Neural progenitor cell (in vitro differentiated cells): ENCODE results near the gene TAGLN3. TPM values are rescaled to one million over a fixed set of nuclear protein-coding genes. Genes with fewer than 3 reads are reported as not detected.
A peak's percentile ranks its signal among the peaks of the same experiment; 100 is the strongest.

Source experiments
- DNase-seq: peaks from one replicate; pipeline ENCODE4 v3.0.0-alpha.2; 2016; ENCODE audit warnings: low spot score
- H2AFZ ChIP-seq: fragments of 200-600 bp; sonication (generic); replicated peaks from 2 replicates; pipeline ENCODE4 v1.6.1; 2016; ENCODE audit warnings: antibody characterized with exemption
- H3F3A ChIP-seq: fragments of 200-600 bp; sonication (generic); 2 replicates; pipeline ENCODE4 v1.6.1; 2016; ENCODE audit warnings: antibody characterized with exemption, low read depth
- H3K27ac ChIP-seq: fragments of 200-600 bp; sonication (generic); 2 replicates; pipeline ENCODE4 v1.5.1; 2016; ENCODE audit warnings: mild to moderate bottlenecking
- H3K27me3 ChIP-seq: fragments of 200-600 bp; sonication (generic); 2 replicates; pipeline ENCODE4 v1.6.1; 2016; ENCODE audit warnings: mild to moderate bottlenecking, moderate library complexity
- H3K36me3 ChIP-seq: fragments of 200-600 bp; sonication (generic); 2 replicates; pipeline ENCODE4 v1.5.1; 2016
- H3K4me1 ChIP-seq: fragments of 200-600 bp; sonication (generic); 2 replicates; pipeline ENCODE4 v1.6.1; 2016; ENCODE audit warnings: mixed run types
- H3K4me2 ChIP-seq: fragments of 200-600 bp; sonication (generic); 2 replicates; pipeline ENCODE4 v1.6.1; 2016
- H3K4me3 ChIP-seq: fragments of 200-600 bp; sonication (generic); 2 replicates; pipeline ENCODE4 v1.5.1; 2016
- H3K79me2 ChIP-seq: fragments of 200-600 bp; sonication (generic); 2 replicates; pipeline ENCODE4 v1.6.1; 2016; ENCODE audit warnings: low read depth
- H3K9ac ChIP-seq: fragments of 200-600 bp; sonication (generic); 2 replicates; pipeline ENCODE4 v1.6.1; 2016
- H3K9me3 ChIP-seq: fragments of 200-600 bp; sonication (generic); 2 replicates; pipeline ENCODE4 v1.5.1; 2016; ENCODE audit warnings: low read depth
- H4K20me1 ChIP-seq: fragments of 200-600 bp; sonication (generic); 2 replicates; pipeline ENCODE4 v1.6.1; 2016; ENCODE audit warnings: low read depth
- H3K27ac Mint-ChIP-seq: 3 replicates; pipeline ENCODE4 v1.8.0; 2021; ENCODE audit warnings: mixed read lengths
- H3K27me3 Mint-ChIP-seq: 2 replicates; pipeline ENCODE4 v1.8.0; 2022; ENCODE audit warnings: low read depth, mild to moderate bottlenecking, inconsistent platforms, moderate library complexity, mixed read lengths; ENCODE audit not compliant: insufficient read depth
- H3K36me3 Mint-ChIP-seq: 3 replicates; pipeline ENCODE4 v1.8.0; 2021; ENCODE audit warnings: mixed read lengths
- H3K4me1 Mint-ChIP-seq: 3 replicates; pipeline ENCODE4 v1.8.0; 2021; ENCODE audit warnings: mixed read lengths
- H3K4me3 Mint-ChIP-seq: 3 replicates; pipeline ENCODE4 v1.8.0; 2021; ENCODE audit warnings: mild to moderate bottlenecking, moderate library complexity, mixed read lengths
- H3K9me3 Mint-ChIP-seq: 3 replicates; pipeline ENCODE4 v1.8.0; 2020; ENCODE audit warnings: mixed read lengths
- CTCF ChIP-seq: fragments of 200-600 bp; sonication (generic); IDR thresholded peaks from 2 replicates; pipeline ENCODE4 v1.5.1; 2017; ENCODE audit warnings: antibody characterized with exemption, mild to moderate bottlenecking
- EZH2 ChIP-seq: fragments of 200-600 bp; sonication (generic); IDR thresholded peaks from 2 replicates; pipeline ENCODE4 v1.6.1; 2017; ENCODE audit warnings: antibody characterized with exemption, mild to moderate bottlenecking, moderate library complexity
- EZH2phosphoT487 ChIP-seq: fragments of 200-600 bp; sonication (generic); IDR thresholded peaks from 2 replicates; pipeline ENCODE4 v1.6.1; 2017; ENCODE audit warnings: antibody characterized with exemption
- total RNA-seq: library from RNA; depleted of rRNA; stranded (reverse); fragments of >200 nt; gene quantifications from 2 replicates; pipeline ENCODE4 v1.2.3, GENCODE V29; 2015; ENCODE audit warnings: low replicate concordance

The TAGLN3 gene
- total RNA-seq, 1 donor from 2014 or later, result 46.6 TPM

- no peak overlapping the region for H3K4me3 Mint-ChIP-seq
- H3K36me3 Mint-ChIP-seq, result no peaks in the 10 kb centered on the region
Measured at GRCh38 chr3:112046599-112046998, 47.9 kb downstream of the TAGLN3 start.

GRCh38 chr3:112047264-112047663 is 48.5 kb downstream of the TAGLN3 start:
- peaks cover 6% of the 10 kb centered on the region for H3K4me1 Mint-ChIP-seq
- no peaks in the 10 kb centered on the region for H3K79me2 ChIP-seq
- TF ChIP-seq EZH2 (no peak), EZH2phosphoT487 (no peak), CTCF (no peak)
- H3K9ac ChIP-seq, result no peak overlapping the region
- no peaks in the 10 kb centered on the region for H3K9me3 Mint-ChIP-seq
- no peaks in the 10 kb centered on the region for H3K9me3 ChIP-seq
- no peaks in the 10 kb centered on the region for H3K36me3 Mint-ChIP-seq
- H2AFZ ChIP-seq, result no peak overlapping the region
- peaks cover 27% of the 10 kb centered on the region for H3F3A ChIP-seq
- H3K4me2 ChIP-seq, result no peak overlapping the region
- H3K4me1 ChIP-seq, result peaks cover 22% of the 10 kb centered on the region
- no peaks in the 10 kb centered on the region for H3K36me3 ChIP-seq
- no peaks in the 10 kb centered on the region for H3K27me3 ChIP-seq
- H3K27ac ChIP-seq, result no peak overlapping the region
- H4K20me1 ChIP-seq, result no peaks in the 10 kb centered on the region
- no peak overlapping the region for H3K4me3 Mint-ChIP-seq
- no peak for DNase-seq
- no peak overlapping the region for H3K27ac Mint-ChIP-seq
- no peaks in the 10 kb centered on the region for H3K27me3 Mint-ChIP-seq
- no peak overlapping the region for H3K4me3 ChIP-seq

More at GRCh38 chr3:112046599-112046998, 47.9 kb downstream of the TAGLN3 start:
- Histone ChIP-seq H3K27me3 (no peaks in the 10 kb centered on the region), H3F3A (peaks cover 23% of the 10 kb centered on the region), H3K4me2 (no peak overlapping the region), H3K79me2 (no peaks in the 10 kb centered on the region), H2AFZ (no peak overlapping the region), H3K27ac (no peak overlapping the region), H3K4me3 (no peak overlapping the region), H4K20me1 (no peaks in the 10 kb centered on the region), H3K4me1 (peaks cover 16% of the 10 kb centered on the region), H3K9ac (no peak overlapping the region), H3K9me3 (no peaks in the 10 kb centered on the region), H3K36me3 (no peaks in the 10 kb centered on the region)
- peaks cover 7% of the 10 kb centered on the region for H3K4me1 Mint-ChIP-seq
- DNase-seq, result no peak
- TF ChIP-seq CTCF (no peak), EZH2 (no peak), EZH2phosphoT487 (no peak)
- H3K9me3 Mint-ChIP-seq, result no peaks in the 10 kb centered on the region
- no peak overlapping the region for H3K27ac Mint-ChIP-seq
- H3K27me3 Mint-ChIP-seq, result peaks cover 2% of the 10 kb centered on the region

GRCh38 chr3:112048911-112049310 is 50.2 kb downstream of the TAGLN3 start:
- H2AFZ ChIP-seq, result no peak overlapping the region

More at GRCh38 chr3:112048911-112049310, 50.2 kb downstream of the TAGLN3 start:
- Histone ChIP-seq H3K4me1 (peaks cover 38% of the 10 kb centered on the region), H3K4me2 (peak overlapping the region; percentile 36), H3K36me3 (no peaks in the 10 kb centered on the region), H3K9ac (no peak overlapping the region), H3K27ac (no peak overlapping the region), H3F3A (peaks cover 38% of the 10 kb centered on the region), H3K27me3 (no peaks in the 10 kb centered on the region), H3K79me2 (no peaks in the 10 kb centered on the region), H3K9me3 (no peaks in the 10 kb centered on the region), H4K20me1 (no peaks in the 10 kb centered on the region), H3K4me3 (no peak overlapping the region)
- Mint-ChIP-seq H3K36me3 (no peaks in the 10 kb centered on the region), H3K9me3 (no peaks in the 10 kb centered on the region), H3K4me1 (peaks cover 17% of the 10 kb centered on the region), H3K4me3 (no peak overlapping the region), H3K27me3 (no peaks in the 10 kb centered on the region), H3K27ac (no peak overlapping the region)
- TF ChIP-seq CTCF (no peak), EZH2phosphoT487 (no peak), EZH2 (no peak)
- peak; percentile 63 for DNase-seq
